Activated T-helper 17 cell treated with anti-CD3 and anti-CD28 coated beads, Interleukin-2, amount 50 U/mL, for 72 hours (primary cell): ENCODE measurements around the gene SLC8A2. TPM values are rescaled to one million over a fixed set of nuclear protein-coding genes. Genes with fewer than 3 reads are reported as not detected.
"Not testable (repeated sequence)": the region's sequence is repeated elsewhere in the genome, so short reads cannot be mapped to it uniquely, and the experiment has no call there.

Experiments
- ATAC-seq: fragments of 150-1000 bp; cut with Tn5 transposase; replicated peaks from 2 replicates; pipeline ENCODE4 v1.10.0; 2021; ENCODE audit warnings: mild to moderate bottlenecking, moderate library complexity
- H3K27ac Mint-ChIP-seq: one replicate; pipeline ENCODE4 v1.8.0; 2022; ENCODE audit warnings: mixed read lengths
- H3K27me3 Mint-ChIP-seq: one replicate; pipeline ENCODE4 v1.8.0; 2022; ENCODE audit warnings: mixed read lengths
- H3K36me3 Mint-ChIP-seq: one replicate; pipeline ENCODE4 v1.8.0; 2022; ENCODE audit warnings: low read depth, mild to moderate bottlenecking, mixed read lengths
- H3K4me1 Mint-ChIP-seq: one replicate; pipeline ENCODE4 v1.8.0; 2022; ENCODE audit warnings: mixed read lengths
- H3K4me3 Mint-ChIP-seq: one replicate; pipeline ENCODE4 v1.8.0; 2022; ENCODE audit warnings: mild to moderate bottlenecking, mixed read lengths
- H3K9me3 Mint-ChIP-seq: one replicate; pipeline ENCODE4 v1.8.0; 2022; ENCODE audit warnings: mixed read lengths
- total RNA-seq, 2 donors: library from RNA; stranded (reverse); gene quantifications; one replicate each; pipeline ENCODE4 v1.2.3, GENCODE V29; 2022

Gene SLC8A2
- total RNA-seq, 2 donors from 2014 or later, result 0.06 to 0.50 TPM

GRCh38 chr19:47414469-47414868 is 57.2 kb downstream of the SLC8A2 start:
- no peaks in the 10 kb centered on the region for H3K36me3 Mint-ChIP-seq
- H3K4me3 Mint-ChIP-seq, result no peak overlapping the region
- peaks cover 45% of the 10 kb centered on the region for H3K27me3 Mint-ChIP-seq
- H3K9me3 Mint-ChIP-seq, result no peaks in the 10 kb centered on the region
- peaks cover 9% of the 10 kb centered on the region for H3K4me1 Mint-ChIP-seq
- no peak for ATAC-seq
- no peak overlapping the region for H3K27ac Mint-ChIP-seq

- Mint-ChIP-seq H3K27me3 (peaks cover 50% of the 10 kb centered on the region), H3K36me3 (no peaks in the 10 kb centered on the region), H3K4me3 (no peak overlapping the region), H3K4me1 (peaks cover 9% of the 10 kb centered on the region), H3K27ac (no peak overlapping the region), H3K9me3 (no peaks in the 10 kb centered on the region)
- ATAC-seq, result no peak
Observed at GRCh38 chr19:47413941-47414340, 57.8 kb downstream of the SLC8A2 start.

- H3K4me3 Mint-ChIP-seq, H3K9me3 Mint-ChIP-seq, H3K36me3 Mint-ChIP-seq, H3K4me1 Mint-ChIP-seq, H3K27ac Mint-ChIP-seq, ATAC-seq: not testable (repeated sequence)
- peaks cover 41% of the 10 kb centered on the region for H3K27me3 Mint-ChIP-seq
Observed at GRCh38 chr19:47411696-47412095, 60.0 kb downstream of the SLC8A2 start.

GRCh38 chr19:47411101-47411500 is 60.6 kb downstream of the SLC8A2 start:
- H3K27me3 Mint-ChIP-seq, result peaks cover 41% of the 10 kb centered on the region
- H3K4me1 Mint-ChIP-seq, result peaks cover 2% of the 10 kb centered on the region
- H3K27ac Mint-ChIP-seq, result no peak overlapping the region
- H3K36me3 Mint-ChIP-seq, result no peaks in the 10 kb centered on the region
- no peak for ATAC-seq
- no peaks in the 10 kb centered on the region for H3K9me3 Mint-ChIP-seq
- no peak overlapping the region for H3K4me3 Mint-ChIP-seq

GRCh38 chr19:47408156-47408938 is 63.3 kb downstream of the SLC8A2 start:
- Mint-ChIP-seq H3K9me3 (no peaks in the 10 kb centered on the region), H3K27ac (no peak overlapping the region), H3K4me3 (no peak overlapping the region), H3K36me3 (no peaks in the 10 kb centered on the region), H3K4me1 (peaks cover 7% of the 10 kb centered on the region), H3K27me3 (peaks cover 42% of the 10 kb centered on the region)
- ATAC-seq, result no peak

DNA sequence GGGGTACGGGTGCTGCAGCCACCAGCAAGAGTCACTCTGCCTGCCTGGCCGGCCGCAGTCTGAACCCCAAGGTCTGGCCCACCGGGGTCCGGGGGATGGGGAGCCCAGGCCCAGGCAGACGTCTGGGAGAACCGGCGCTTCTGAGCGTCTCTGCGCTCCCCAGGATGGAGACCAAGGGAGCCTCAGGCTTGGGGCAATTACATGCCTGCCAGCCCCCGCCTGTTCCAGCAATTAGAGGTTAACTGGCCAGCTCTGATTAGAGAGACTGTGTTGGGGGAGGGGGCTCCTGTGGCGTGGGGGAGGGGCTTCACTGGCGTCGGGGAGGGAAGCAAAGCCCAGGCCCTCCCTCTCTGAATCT is 64.3 kb downstream of the SLC8A2 start:
- ATAC-seq, result no peak
- no peaks in the 10 kb centered on the region for H3K36me3 Mint-ChIP-seq
- peaks cover 7% of the 10 kb centered on the region for H3K4me1 Mint-ChIP-seq
- no peak overlapping the region for H3K27ac Mint-ChIP-seq
- H3K9me3 Mint-ChIP-seq, result no peaks in the 10 kb centered on the region
- H3K4me3 Mint-ChIP-seq, result no peak overlapping the region
- peaks cover 39% of the 10 kb centered on the region for H3K27me3 Mint-ChIP-seq

- no peak overlapping the region for H3K4me3 Mint-ChIP-seq
- peaks cover 7% of the 10 kb centered on the region for H3K4me1 Mint-ChIP-seq
- H3K9me3 Mint-ChIP-seq, result no peaks in the 10 kb centered on the region
- H3K27ac Mint-ChIP-seq, result no peak overlapping the region
- ATAC-seq, result no peak
- peaks cover 39% of the 10 kb centered on the region for H3K27me3 Mint-ChIP-seq
- no peaks in the 10 kb centered on the region for H3K36me3 Mint-ChIP-seq
Observed at GRCh38 chr19:47406711-47407416, 64.8 kb downstream of the SLC8A2 start.

DNA sequence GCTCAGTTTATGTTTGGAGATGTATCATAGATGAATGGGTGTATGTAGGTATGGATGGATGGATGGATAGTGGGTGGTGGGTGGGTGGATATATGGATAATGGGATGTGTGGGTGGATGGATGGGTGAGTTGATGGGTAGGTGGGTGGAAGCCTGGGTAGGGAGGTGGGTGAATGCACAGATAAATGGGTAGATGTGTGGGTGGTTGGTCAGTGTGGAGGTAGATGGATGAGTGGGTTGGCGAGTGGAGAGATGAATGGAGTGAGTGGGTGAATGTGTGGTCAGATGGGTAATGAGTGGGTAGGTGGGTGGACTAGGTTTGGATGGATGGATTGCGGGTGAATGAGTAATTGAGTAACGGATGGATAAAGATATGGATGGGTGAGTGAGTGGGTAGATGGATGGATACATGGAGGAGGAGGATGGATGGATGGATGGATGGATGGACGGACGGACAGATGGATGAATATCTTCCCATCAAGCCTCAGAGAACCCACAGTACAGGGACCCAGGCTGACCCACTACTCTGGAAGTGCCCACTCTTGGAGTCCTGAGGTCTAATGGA is 65.8 kb downstream of the SLC8A2 start:
- Mint-ChIP-seq H3K4me1 (peaks cover 7% of the 10 kb centered on the region), H3K27ac (no peak overlapping the region), H3K9me3 (no peaks in the 10 kb centered on the region), H3K36me3 (no peaks in the 10 kb centered on the region), H3K4me3 (no peak overlapping the region), H3K27me3 (peaks cover 43% of the 10 kb centered on the region)
- ATAC-seq, result no peak

DNA sequence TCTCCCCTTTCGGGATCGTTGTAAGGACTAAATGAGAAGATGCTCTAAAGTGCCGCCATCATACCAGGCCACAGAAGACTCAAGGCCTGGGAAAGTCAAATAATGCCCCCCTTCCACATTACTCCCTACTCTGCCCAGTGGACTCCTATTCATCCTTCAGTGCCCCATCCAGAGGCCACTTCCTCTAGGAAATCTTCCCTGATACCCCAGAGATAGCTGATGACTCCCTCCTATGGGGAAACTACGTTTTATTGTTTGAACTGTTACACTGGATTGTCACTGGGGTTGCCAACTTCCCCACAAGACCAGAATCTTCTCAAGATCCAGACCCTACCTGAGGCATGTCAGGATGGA is 66.5 kb downstream of the SLC8A2 start:
- Mint-ChIP-seq H3K4me3 (no peak overlapping the region), H3K36me3 (no peaks in the 10 kb centered on the region), H3K27ac (no peak overlapping the region), H3K9me3 (no peaks in the 10 kb centered on the region), H3K4me1 (peaks cover 7% of the 10 kb centered on the region), H3K27me3 (peaks cover 43% of the 10 kb centered on the region)
- no peak for ATAC-seq

GRCh38 chr19:47404334-47405196 is 67.1 kb downstream of the SLC8A2 start:
- H3K36me3 Mint-ChIP-seq, result no peaks in the 10 kb centered on the region
- peaks cover 7% of the 10 kb centered on the region for H3K4me1 Mint-ChIP-seq
- no peaks in the 10 kb centered on the region for H3K9me3 Mint-ChIP-seq
- peaks cover 43% of the 10 kb centered on the region for H3K27me3 Mint-ChIP-seq
- H3K27ac Mint-ChIP-seq, result no peak overlapping the region
- no peak for ATAC-seq
- no peak overlapping the region for H3K4me3 Mint-ChIP-seq

DNA sequence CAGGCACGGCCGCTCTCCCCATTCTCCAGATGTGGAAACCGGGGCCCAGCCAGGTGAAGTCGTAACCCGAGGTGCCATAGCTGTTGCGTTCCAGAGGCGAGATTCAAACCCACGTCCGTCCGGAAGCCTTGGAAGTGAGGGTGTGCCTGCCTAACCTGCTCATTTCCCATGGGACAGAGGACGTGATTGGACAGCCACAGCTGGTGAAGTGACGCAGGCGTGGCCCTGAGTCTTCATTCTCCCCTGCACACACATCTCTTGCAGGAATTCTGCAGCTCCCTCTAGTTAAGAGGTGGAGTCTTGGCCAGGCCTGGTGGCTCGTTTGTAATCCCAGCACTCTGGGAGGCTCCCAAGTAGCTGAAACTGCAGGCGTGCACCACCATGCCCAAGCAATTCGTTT is 69.2 kb downstream of the SLC8A2 start:
- H3K9me3 Mint-ChIP-seq, result no peaks in the 10 kb centered on the region
- no peak overlapping the region for H3K4me3 Mint-ChIP-seq
- ATAC-seq, result no peak
- no peaks in the 10 kb centered on the region for H3K36me3 Mint-ChIP-seq
- peaks cover 30% of the 10 kb centered on the region for H3K27me3 Mint-ChIP-seq
- no peak overlapping the region for H3K27ac Mint-ChIP-seq
- peaks cover 7% of the 10 kb centered on the region for H3K4me1 Mint-ChIP-seq

DNA sequence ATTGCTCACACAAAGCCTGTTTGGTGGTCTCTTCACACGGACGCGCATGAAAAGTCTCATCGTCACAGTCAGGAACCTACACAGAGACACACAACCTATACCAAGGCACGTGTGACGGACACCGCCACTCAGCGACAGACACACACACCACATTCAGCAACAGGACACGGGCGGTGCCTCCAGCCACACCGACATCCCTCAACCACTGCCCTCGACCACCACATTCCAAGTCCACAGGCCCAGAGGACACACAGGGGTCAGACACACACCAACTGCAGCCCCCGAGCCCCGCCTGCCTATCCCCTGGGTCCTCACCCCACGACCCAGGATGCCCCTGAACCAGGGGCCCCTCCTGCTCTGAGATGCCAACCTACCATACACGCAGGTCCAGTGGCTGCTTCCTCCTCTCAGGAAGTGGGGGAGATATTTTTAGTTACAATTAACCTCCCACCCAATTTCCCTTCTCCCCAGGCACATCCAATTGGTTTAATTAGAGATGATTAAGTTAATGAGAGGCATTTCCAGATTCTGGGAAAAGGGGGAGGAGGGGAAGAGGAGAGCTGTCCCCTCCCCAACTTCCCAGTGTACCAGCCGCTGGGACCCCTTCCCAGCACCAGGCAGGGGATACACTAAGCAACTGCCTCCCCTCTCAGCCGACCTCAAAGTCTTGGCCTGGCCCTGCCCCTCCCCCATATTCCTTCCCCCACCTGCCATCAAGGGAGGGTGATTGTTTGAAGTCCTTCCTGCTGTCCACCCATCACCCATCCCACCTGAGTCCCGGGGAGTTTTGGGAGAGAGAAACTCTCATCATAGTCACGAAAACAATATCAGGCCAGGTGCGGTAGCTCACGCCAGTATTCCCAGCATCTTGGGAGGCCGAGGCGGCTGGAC is 72.7 kb downstream of the SLC8A2 start:
- Mint-ChIP-seq H3K27me3 (peaks cover 8% of the 10 kb centered on the region), H3K36me3 (no peaks in the 10 kb centered on the region)
- no peak for ATAC-seq

DNA sequence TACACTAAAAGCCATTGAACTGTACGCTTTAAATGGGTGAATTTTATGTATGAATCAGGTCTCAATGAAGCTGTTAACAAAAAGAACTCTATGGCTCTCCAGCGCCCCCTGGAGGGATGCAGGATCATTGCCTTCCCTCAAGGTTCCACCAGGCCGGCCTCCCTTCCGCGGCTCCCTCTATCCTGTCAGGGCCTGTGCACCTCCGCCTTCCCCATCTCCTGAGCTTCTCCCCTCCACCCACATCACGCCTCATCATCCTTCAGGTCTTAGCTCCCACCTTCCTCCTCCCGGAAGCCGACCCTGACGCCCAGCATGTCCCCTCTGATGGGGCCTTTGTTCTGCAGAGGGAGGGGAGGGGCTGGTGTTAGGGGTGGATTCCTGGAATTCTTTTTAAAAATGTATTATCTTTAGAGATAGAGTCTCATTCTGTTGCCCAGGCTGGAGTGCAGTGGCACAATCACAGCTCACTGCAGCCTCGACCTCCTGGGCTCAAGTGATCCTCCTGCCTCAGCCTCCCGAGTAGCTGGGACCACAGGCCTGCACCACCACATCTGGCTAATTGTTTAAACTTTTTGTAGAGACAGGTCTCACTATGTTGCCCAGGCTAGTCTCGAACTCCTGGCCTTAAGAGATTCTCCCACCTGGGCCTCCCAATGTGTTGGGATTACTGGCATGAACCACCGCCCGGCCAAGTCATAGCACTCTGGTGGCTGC is 80.0 kb downstream of the SLC8A2 start:
- Mint-ChIP-seq H3K27ac (no peak overlapping the region), H3K4me3 (no peak overlapping the region)
- peak; percentile 84 for ATAC-seq

More for the DNA sequence above, 72.7 kb downstream of the SLC8A2 start:
- Mint-ChIP-seq H3K4me3 (no peak overlapping the region), H3K27ac (no peak overlapping the region), H3K4me1 (no peaks in the 10 kb centered on the region), H3K9me3 (no peaks in the 10 kb centered on the region)

More for the DNA sequence above, 80.0 kb downstream of the SLC8A2 start:
- H3K27me3 Mint-ChIP-seq, result peaks cover 3% of the 10 kb centered on the region
- no peaks in the 10 kb centered on the region for H3K36me3 Mint-ChIP-seq
- H3K9me3 Mint-ChIP-seq, result no peaks in the 10 kb centered on the region
- no peaks in the 10 kb centered on the region for H3K4me1 Mint-ChIP-seq
